GM19043 (cell line): ENCODE measurements around the gene APEH.

ENCODE experiments used
- ATAC-seq: cut with Tn5 transposase; IDR thresholded peaks from one replicate; pipeline ENCODE4 v1.9.1; 2021; ENCODE audit warnings: low read depth; ENCODE audit not compliant: unreplicated experiment

APEH gene

GRCh38 chr3:49711489-49711888 is 37.3 kb downstream of the APEH start:
- ATAC-seq = no peak

GRCh38 chr3:49712166-49712565 is 38.0 kb downstream of the APEH start:
- no peak for ATAC-seq

- ATAC-seq = no peak
These were observed 38.6 kb downstream of the APEH start for GRCh38 chr3:49712631-49713317.

GRCh38 chr3:49713336-49714105 is 39.4 kb downstream of the APEH start:
- no peak for ATAC-seq

- ATAC-seq = no peak
These were observed 40.8 kb downstream of the APEH start for GRCh38 chr3:49714728-49715550.

GRCh38 chr3:49715611-49716121 is 41.5 kb downstream of the APEH start:
- ATAC-seq = no peak

GRCh38 chr3:49716169-49716568 is 42.0 kb downstream of the APEH start:
- no peak for ATAC-seq

GRCh38 chr3:49716691-49717210 is 42.6 kb downstream of the APEH start:
- ATAC-seq = no peak

- ATAC-seq = no peak
These were observed 43.2 kb downstream of the APEH start for GRCh38 chr3:49717211-49717958.

- ATAC-seq = no peak
These were observed 44.1 kb downstream of the APEH start for GRCh38 chr3:49717959-49718857.

- no peak for ATAC-seq
These were observed 44.7 kb downstream of the APEH start for GRCh38 chr3:49718858-49719213.

GRCh38 chr3:49719214-49719884 is 45.2 kb downstream of the APEH start, which contains the start of gene AMIGO3:
Gene AMIGO3 (minus strand): TSS chr3:49719684. CDS start chr3:49719465, 219 bp downstream.
- ATAC-seq = peak; percentile 53

GRCh38 chr3:49720855-49721595 is 46.9 kb downstream of the APEH start:
- no peak for ATAC-seq

- ATAC-seq = no peak
These were observed 47.4 kb downstream of the APEH start for GRCh38 chr3:49721596-49721895.

GRCh38 chr3:49721896-49722781 is 48.0 kb downstream of the APEH start:
- no peak for ATAC-seq

- ATAC-seq = no peak
These were observed 48.7 kb downstream of the APEH start for GRCh38 chr3:49722896-49723295.

GRCh38 chr3:49723296-49723627 is 49.1 kb downstream of the APEH start:
- ATAC-seq = no peak
